Measurements from ENCODE around the gene POLR2H.
"Not testable (repeated sequence)": the region's sequence is repeated elsewhere in the genome, so short reads cannot be mapped to it uniquely, and the experiment has no call there.

POLR2H gene

GRCh38 chr3:184335661-184336546 lies 25.6 kb upstream of the POLR2H start:
- H3K4me3 ChIP-seq (ENCODE audit: low read depth, low read length): peak overlapping the region; percentile 69

GRCh38 chr3:184336547-184337398 lies 24.7 kb upstream of the POLR2H start:
- H3K4me3 ChIP-seq (ENCODE audit: low read depth, low read length): peak overlapping the region; percentile 69

DNA sequence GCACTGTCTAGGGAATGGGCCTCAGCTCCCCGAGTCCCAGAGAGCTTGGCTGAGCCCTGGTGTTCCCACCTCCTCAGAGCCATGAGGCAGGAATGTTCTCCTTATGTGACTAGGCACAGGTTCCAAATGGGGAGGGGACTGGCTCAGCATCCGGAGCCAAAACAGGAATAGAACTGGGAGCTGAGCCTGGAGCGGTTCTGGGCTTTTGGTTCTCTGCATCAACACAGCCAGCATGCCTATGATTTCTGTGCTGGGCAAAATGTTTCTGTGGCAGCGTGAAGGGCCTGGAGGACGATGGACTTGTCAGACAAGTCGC lies 24.2 kb upstream of the POLR2H start, which contains the start of gene FAM131A:
FAM131A (plus strand) TSS at position 202 of the 316 bp plus-strand sequence; CDS start at position 233, 31 bp downstream.
- peak within 1 kb of the TSS; percentile 69 for H3K4me3 ChIP-seq (ENCODE audit: low read depth, low read length)

DNA sequence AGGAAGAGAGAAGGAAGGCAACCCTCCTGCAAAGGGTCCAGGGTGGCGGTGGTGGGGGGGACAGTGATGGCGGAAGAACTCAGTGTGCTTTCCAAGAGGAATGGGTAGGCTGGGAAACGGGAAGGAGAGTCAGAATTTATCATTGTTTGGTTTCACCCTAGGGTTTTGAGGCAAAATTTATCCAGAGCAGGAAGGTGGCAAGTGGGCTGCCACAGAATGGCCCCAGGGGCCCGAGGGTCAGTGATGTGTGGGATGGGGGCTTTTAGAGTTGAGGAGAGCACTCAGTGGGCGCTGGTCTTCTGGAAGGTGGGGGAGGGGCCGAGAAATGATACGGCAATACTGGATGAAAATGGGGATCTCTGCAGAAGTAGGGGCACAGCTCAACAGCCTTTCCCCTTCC lies 23.5 kb upstream of the POLR2H start:
- H3K4me3 ChIP-seq (ENCODE audit: low read depth, low read length): no peak overlapping the region

DNA sequence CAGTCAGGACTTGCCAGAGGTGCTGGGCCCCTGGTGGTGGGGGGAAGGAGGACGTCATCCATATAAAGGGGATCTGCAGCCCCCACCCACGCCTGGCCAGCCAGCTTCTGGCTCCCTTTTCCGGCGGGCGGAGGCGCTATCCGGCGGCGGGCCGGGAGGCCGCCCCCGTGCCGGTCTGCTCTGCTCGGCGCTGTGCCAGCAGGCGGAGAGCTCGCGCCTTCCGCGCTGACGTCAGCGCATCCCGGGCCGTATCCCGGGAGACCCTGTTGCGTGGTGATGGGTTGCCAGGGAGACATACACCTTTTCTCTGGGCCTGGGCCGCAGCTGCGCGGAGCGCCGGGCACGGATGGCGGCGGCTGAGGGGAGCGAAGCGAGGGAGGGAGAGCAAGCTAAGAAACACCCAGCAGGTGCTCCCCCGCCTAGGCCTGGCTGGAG lies 23.0 kb upstream of the POLR2H start:
- H3K4me3 ChIP-seq (ENCODE audit: low read depth, low read length): no peak overlapping the region

- no peak overlapping the region for H3K4me3 ChIP-seq (ENCODE audit: low read depth, low read length)
Measured at GRCh38 chr3:184339001-184339400, 22.5 kb upstream of the POLR2H start.

GRCh38 chr3:184339451-184340135 lies 21.9 kb upstream of the POLR2H start:
- H3K4me3 ChIP-seq (ENCODE audit: low read depth, low read length): not testable (repeated sequence)

- no peak overlapping the region for H3K4me3 ChIP-seq (ENCODE audit: low read depth, low read length)
Measured at GRCh38 chr3:184341925-184342324, 19.6 kb upstream of the POLR2H start.

GRCh38 chr3:184343200-184343876 lies 18.2 kb upstream of the POLR2H start:
- H3K4me3 ChIP-seq (ENCODE audit: low read depth, low read length): no peak overlapping the region

- H3K4me3 ChIP-seq (ENCODE audit: low read depth, low read length): no peak overlapping the region
Measured at GRCh38 chr3:184344579-184345316, 16.8 kb upstream of the POLR2H start.

DNA sequence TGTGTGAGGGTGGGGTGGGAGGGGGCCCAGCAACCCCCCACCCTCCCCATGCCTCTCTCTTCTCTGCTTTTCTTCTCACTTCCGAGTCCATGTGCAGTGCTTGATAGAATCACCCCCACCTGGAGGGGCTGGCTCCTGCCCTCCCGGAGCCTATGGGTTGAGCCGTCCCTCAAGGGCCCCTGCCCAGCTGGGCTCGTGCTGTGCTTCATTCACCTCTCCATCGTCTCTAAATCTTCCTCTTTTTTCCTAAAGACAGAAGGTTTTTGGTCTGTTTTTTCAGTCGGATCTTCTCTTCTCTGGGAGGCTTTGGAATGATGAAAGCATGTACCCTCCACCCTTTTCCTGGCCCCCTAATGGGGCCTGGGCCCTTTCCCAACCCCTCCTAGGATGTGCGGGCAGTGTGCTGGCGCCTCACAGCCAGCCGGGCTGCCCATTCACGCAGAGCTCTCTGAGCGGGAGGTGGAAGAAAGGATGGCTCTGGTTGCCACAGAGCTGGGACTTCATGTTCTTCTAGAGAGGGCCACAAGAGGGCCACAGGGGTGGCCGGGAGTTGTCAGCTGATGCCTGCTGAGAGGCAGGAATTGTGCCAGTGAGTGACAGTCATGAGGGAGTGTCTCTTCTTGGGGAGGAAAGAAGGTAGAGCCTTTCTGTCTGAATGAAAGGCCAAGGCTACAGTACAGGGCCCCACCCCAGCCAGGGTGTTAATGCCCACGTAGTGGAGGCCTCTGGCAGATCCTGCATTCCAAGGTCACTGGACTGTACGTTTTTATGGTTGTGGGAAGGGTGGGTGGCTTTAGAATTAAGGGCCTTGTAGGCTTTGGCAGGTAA lies 16.0 kb upstream of the POLR2H start:
- H3K4me3 ChIP-seq (ENCODE audit: low read depth, low read length): no peak overlapping the region

DNA sequence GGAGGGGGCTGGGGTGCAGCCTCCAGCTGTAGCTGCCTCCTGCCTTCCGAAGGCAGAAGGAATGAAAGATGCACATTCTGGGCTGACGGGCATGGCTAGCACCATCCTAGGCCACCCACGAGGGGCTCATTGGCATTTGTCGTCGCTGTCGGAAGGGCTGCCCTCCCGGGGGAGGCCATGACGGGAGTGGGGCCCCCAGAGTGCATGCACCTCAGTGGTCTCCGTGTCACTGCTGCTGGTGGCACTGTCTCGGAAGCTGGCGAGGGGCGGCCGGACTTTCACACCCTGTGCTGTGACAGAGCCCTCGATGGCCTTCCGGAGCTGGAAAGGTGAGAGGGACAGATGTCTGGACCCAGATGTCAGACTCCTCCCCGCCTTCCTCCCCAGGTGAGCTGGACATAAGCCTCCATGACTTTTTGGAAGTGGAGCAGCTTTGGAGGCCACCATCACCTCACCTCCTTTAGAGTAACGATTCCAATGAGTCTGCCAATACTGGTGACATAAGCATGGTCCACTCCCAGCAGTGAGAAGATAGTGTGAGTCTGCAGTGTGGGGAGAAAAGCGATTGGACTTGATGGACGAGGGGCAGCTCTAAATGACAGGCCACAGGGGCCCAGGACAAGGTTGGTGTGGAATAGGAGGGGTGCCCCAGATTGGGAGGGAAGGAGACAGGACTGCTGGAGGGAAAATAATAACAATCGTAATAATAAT lies 14.9 kb upstream of the POLR2H start:
- no peak overlapping the region for H3K4me3 ChIP-seq (ENCODE audit: low read depth, low read length)

DNA sequence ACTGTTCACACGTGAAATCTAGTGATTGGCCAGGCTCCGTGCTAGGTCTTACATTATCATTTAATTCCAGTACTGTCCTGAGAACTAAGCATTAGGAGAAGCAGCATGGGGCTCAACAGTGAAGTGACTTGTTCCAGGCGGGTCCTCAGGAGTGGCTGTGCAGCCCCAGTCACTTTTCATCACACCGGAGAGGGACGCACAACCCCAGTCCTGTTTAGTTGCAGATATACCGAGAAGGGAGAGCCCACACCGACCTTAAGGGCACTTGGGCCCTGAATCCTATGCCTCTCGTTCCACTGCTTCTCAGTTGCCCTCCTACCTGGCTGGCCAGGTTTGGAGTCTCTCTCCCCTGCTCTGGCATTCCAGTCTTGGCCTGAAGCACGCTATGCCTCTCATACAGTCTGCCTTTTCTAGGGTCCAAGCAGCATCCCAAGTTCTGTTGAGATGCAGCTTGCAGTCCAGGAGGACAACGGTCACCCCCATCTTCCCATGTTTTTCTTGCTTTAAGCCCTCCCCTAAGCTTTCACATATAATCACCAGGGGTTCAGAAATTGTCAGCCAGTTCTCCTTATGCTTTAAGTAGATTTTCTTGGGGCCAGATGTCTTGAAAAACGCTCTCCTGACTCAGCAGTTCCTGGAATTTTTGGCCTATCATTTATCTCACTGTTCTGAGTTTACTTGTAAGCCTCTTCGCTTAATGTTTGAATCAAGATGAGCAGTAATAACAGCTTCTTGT lies 14.0 kb upstream of the POLR2H start:
- no peak overlapping the region for H3K4me3 ChIP-seq (ENCODE audit: low read depth, low read length)

GRCh38 chr3:184348057-184348382 lies 13.5 kb upstream of the POLR2H start:
- H3K4me3 ChIP-seq (ENCODE audit: low read depth, low read length): no peak overlapping the region

DNA sequence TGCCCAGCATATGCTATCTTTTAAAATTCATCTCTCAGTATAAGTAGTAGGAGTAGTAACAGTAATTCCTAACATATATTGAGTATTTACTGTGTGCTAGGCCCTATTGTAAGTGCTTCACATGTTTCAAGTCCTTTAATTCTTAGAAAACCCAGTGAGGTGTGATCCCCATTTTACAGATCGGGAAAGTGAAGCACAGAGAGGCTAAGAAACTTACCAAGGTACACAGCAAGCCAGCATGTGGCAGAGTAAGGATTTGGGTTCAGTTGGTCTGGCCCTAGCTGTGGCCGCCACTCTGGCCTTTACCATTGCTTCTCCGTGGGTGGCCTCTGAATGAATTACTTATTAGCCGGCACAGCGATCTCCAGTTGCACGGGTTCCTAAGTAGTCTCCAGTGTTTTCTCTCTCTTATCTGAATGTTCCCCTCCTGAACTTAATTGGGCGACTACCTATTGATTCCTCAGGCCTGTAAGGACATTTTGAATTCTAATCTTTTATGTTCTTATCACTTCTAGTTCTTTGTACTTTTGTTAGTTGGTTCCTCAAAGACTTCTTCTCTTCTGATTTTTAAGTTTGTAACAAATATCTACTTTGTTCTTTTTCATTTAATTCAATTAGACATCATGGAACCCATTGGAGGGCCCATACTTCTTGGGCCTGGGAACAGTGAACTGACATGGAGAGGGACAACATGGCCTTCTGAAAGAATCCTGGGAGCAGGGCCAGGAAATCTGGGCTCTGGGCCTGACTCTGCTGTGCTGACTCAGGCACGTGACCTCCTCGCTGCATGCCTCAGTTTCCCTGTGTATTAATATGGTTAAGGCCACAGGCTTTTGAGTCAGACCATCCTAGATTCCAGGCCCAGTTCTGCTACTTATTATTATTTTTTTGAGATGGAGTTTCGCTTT lies 11.7 kb upstream of the POLR2H start:
- H3K4me3 ChIP-seq (ENCODE audit: low read depth, low read length): no peak overlapping the region

GRCh38 chr3:184350618-184351017 lies 10.9 kb upstream of the POLR2H start:
- H3K4me3 ChIP-seq (ENCODE audit: low read depth, low read length): no peak overlapping the region
